ENCODE results near the gene LSP1.
"Not testable (repeated sequence)": the region's sequence is repeated elsewhere in the genome, so short reads cannot be mapped to it uniquely, and the experiment has no call there.

The LSP1 gene

DNA sequence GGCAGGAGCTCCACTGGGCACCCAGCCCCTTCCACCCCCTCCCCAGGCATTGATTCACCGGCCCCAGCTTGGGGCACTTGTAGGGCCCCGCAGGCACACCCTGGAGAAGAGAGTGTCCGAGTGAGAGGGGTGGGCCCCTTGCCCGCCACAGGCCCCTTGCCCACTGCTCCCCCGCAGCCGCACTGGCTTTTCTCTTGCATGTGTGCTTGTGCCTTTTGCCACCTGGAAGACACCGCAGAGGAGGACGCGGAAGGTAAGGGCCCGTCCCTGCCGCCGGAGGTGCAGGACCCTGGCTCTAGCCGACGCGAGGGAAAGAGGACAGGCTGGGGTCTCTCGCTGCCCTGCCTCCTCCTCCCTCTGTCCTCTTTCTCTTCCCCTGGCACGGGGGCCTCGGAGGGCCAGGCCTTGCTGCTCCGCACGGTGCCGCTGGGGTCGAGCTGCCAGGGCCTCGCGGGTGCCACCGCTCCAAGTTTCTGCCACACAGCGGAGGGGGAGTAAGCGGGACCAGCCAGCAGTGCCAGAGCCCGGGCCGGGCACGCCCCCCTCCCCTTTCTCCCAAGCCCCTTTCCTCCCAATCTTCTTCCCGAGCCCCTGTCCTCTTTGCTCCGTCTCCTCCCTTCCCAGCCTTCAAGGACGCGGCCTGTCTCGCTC is 76.1 kb downstream of the LSP1 start:
- no peak for DNase-seq (ENCODE audit: low spot score)

DNA sequence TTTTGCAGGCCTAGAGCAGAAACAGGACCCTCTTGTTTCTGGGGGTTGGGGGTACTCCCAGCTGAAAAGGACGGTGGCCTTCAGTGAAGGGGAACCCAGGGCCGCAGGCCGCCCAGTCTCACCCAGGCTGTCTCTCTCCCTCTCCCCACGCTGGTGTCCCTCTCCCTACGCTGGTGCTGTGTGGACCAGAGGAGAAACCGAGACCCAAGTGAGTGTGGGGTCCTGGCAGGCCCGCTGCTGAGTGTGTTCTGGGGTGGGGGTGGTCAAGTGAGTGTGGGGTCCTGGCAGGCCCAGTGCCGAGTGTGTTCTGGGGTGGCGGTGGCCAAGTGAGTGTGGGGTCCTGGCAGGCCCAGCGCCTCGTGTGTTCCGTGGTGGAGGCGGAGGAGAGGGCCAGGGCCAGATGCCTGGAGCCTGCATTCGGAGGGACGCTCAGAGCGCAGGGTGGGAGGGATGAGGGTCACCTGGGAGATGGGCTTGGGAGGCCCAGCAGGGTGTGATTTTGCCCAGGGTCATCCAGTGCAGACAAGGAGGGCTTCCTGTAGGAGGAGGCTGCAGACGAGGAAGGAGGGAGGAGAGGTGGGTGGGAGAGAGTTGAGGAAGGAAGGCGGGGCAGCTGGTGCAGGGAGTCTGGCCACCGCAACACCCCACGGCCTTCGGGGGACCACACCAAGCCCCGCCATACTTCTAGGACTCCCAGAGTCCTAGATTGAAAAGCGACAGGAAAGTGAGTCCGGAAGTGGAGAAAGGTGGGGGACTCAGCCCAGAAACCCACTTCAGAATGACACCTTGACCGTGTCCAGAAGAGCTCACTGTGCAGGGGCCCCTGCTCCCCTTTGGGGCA is 77.0 kb downstream of the LSP1 start:
- DNase-seq (ENCODE audit: low spot score), result no peak

DNA sequence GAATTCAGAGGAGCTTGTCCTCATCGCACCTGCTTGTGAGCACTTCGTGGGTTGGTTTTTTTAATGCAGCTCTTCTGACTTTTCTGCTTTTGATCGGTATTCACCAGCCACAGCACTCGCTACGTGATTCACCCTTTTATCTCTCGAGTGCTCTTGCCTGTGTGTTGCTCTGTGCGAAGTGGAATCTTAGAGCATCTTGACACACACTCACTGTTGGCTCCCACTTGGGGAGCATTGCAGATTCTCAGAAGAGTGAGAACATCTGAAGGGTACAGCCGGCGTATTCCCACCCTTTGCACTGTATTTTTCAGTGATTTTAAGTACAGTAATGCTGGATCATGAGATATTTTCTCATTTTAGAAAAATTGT is 77.6 kb downstream of the LSP1 start:
- DNase-seq (ENCODE audit: low spot score), result no peak

DNA sequence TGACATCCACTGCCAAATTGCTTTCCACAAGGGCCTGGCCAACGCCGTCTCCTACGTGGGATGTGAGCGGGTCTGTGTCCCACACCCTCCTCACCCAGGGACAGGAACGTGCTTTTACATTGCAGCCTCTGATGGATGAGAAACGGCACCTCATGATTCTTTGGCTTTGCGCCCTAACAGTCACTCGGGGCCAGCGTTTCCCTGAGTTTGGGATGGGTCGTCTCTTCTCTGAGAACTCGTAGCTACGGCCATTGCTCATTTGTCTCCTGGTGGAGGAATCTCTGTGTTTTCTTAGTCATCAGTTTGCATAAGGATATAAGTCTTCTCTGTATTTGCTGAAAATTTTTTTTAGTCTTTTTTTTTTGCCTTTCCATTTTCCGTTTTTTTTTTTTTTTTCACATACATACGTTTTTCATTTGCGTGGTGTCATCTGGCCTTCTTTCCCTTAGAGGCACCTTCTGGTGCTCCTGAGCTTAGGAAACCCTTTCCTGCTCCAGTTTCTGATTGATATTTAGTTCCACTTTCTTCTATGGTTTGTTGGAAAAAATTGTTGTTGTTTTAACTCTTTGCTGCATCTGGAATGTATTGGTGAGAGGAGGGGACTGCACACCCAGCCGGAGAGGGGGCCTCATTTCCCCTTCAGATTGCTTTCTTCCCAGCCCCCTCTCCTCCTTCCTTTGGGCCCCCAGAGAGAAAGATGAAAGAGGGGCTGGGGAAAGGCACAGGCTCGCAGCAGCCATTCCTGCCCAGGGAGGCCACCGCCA is 78.6 kb downstream of the LSP1 start:
- DNase-seq (ENCODE audit: low spot score), result no peak

DNA sequence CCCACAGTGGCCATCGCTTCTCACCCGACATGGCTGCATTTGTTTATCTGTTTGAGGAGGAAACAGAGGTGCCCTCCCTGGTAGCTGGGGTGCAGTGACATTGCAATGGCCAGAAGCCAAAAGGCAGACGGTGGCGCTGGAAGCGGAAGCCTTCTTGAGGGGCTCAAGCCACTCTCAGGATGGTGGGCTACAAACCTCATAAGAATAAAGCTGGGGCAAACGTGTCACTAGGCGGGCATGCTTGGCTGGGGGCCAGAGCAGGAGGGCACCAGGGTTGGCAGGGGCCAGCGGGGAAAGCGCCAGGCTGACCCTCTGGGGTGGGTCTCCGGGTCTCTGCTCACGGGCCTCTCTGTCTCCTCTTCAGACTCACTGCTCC is 79.2 kb downstream of the LSP1 start:
- no peak for DNase-seq (ENCODE audit: low spot score)

DNA sequence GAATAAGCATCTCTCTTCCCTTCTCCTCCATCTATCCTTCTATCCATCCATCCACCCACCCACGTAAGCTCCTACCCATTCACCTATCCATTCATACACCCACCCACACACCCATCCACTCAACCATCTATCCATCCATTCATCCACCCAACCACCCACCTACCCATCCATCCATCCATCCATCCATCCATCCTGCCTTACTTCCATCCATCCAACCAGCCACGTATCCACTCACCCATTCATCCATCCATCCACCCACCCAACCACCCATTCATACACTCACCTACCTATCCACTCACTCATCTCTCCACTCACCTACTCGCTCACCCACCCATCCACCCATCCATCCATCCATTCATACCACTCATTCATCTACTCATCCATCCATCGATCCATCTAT is 79.8 kb downstream of the LSP1 start:
- DNase-seq (ENCODE audit: low spot score), result no peak

DNA sequence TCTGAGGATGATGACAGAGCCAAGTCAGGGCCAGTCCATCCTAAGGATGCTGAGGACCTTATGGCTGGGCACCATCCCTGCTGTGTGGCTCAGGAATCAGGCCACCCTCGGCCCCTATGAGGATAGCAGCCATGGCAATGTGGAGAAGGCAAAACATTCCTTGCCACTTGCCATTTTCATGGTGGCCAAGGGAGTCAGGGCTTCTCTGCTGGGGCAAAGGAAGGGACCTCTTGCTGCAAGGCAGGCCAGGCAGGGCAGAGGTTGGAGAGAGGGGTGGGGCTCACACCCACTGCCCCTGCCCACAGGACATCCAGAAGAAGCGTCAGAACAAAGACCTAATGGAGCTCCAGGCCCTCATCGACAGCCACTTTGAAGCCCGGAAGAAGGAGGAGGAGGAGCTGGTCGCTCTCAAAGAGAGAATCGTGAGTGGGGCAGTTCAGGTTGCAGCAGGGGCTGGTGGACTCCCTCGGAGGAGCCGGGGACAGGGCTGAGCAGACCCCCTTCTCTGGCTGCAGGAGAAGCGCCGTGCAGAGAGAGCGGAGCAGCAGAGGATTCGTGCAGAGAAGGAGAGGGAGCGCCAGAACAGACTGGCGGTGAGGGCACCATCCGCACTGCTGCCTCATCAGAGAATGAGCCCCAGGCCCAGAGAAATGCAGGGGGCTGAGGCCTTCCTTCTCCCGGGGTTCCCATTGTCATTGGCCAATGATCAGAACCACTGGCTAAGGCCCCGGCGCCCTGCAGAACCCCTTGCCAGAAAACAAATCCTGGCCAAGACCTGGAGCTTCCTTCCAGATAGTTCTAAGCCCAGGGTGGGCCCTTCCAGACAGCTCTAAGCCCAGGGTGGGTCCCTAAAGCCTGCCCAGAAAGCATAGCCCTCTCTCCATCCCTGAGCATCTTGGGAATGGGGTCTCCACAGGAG is 80.8 kb downstream of the LSP1 start:
- DNase-seq (ENCODE audit: low spot score), result no peak

DNA sequence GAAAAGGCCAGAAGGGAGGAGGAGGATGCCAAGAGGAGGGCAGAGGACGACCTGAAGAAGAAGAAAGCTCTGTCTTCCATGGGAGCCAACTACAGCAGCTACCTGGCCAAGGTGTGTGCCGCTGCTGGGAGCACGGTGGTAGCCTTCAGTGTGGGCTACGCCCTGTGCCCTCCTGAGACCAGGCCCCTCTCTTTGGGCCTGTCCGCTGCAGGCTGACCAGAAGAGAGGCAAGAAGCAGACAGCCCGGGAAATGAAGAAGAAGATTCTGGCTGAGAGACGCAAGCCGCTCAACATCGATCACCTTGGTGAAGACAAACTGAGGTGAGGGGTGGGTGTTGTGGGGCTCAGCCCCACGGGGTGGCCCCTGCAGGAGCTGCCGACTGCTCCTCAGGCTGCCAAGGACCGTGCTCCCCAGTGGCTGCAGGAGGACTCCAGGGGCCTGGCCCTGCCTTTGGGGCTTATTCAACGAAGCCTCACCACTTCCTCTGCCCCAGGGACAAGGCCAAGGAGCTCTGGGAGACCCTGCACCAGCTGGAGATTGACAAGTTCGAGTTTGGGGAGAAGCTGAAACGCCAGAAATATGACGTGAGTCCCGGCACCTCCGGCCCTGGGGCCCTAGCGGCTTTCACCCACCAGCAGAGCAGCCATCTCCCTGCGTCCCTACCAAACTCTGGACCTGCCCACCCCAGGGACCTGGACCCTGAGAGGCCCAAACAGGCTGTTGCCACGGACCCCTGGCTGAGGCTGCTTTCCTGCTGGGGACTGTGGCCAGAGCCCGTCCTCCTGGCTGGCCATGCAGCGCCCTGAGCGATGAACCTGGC is 81.7 kb downstream of the LSP1 start:
- no peak for DNase-seq (ENCODE audit: low spot score)

DNA sequence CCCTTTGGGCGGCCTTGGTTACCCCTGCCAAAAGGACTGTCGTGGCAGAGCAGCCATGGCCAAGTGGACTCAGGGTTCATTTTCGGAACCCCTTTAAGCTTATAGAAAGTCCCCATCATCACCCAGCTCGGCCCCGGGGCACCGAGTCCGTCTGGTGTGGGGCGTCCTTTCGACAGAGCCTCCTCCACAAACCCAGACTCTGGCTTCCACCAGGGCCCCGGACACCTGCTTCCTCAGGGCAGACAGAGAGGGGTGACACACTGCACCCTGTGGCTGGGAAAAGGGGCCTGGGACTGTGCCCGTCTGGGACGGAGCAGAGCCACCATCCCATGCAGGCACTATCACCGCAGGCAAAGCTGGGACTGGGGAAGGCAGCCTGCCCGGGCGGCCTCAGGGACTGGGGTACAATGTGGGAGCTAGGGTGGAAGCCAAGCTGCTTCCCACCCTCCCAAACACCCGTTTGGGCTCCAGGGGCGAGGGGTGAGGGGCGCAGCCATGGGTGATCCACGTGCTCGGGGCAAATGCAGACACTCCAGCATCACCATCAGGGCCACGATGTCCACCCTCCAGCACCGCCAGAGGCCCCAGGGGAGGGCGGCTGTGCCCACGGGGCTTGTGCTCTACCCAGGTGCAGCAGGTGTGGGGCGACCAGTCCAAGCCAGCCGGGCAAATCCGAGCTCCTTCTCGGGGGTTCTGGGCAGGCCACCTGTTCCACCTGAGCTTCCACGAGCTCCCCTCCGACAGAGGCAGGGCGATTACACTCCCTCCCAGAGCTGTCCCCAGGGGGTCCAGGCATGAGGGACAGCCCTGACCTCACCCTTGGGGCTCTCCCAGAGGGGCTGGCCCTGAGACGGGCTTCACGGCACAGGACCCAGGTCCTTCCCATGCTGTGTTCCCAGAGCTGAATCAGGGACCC is 82.5 kb downstream of the LSP1 start:
- no peak for DNase-seq (ENCODE audit: low spot score)

DNA sequence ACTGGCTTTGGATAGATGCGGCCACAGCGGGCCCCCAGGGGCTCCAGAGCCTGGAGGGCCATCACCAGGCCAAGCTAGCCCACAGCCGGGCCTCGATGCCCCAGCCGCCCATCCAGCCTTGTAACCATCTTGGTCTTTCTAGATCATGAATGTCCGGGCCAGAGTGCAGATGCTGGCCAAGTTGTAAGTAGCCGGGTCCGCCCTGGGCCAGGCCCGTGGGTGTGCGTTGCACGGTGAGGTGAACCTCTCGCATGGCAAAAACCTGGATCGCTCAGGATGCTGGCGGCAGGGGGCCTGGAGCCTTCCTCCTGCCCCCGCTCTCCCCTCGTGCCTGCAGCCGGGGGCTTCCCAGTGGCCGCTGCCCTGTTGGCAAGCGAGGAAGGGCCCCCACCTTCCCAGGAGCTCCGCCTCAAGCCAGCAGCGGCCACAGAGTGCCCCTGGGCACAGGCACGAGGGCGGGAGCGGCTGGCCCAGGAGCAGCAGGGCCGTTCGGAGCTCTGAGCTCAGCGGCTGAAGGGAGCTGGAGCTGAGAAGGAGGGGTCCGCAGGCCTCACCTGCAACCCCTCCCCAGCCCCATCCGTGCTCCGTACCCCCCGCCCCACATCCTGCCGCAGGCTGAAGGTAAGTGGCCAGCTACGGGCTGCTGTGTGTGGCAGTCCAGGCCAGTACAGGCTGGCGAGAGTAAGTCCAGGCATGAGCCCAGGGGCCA is 83.3 kb downstream of the LSP1 start:
- DNase-seq (ENCODE audit: low spot score), result no peak

DNA sequence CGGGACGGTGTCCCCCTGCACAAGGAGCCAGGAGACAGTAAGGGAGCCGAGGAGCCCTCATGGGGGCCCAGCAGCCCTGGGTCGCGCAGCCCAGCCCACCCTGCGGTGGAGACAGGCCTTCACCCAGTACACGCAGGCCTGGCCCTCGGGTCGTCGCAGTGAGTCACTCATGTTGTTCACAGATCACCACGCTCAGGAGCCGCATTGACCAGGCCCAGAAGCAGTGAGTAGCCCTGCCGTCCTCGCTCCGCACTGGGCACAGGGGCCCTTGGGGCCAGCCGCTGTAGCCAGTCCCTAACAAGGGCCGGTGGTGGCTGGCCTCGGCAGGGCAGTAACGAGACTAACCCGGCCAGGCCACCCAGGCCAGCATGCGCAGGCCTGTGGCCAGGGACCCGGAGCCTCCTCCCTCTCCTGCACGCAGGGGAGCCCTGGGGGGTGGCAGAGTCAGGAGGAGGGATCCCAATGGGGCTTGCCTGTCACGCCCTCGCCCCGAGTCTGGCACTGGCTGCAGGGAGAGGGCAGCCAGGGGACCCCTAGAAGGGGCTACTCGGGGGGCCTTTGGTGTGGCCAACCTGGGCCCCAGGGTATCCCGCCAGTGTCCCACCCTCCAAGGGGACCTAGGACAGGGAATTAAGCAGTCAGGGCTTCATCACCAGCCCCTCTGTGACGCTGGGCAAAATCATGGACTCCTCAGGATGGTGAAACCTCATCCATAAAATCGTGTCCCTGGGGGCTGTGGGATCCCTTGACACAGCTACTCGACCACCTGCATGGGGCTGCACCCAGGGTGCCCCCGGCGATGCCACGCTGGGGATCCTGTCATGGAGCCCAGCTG is 84.1 kb downstream of the LSP1 start:
- no peak for DNase-seq (ENCODE audit: low spot score)

DNA sequence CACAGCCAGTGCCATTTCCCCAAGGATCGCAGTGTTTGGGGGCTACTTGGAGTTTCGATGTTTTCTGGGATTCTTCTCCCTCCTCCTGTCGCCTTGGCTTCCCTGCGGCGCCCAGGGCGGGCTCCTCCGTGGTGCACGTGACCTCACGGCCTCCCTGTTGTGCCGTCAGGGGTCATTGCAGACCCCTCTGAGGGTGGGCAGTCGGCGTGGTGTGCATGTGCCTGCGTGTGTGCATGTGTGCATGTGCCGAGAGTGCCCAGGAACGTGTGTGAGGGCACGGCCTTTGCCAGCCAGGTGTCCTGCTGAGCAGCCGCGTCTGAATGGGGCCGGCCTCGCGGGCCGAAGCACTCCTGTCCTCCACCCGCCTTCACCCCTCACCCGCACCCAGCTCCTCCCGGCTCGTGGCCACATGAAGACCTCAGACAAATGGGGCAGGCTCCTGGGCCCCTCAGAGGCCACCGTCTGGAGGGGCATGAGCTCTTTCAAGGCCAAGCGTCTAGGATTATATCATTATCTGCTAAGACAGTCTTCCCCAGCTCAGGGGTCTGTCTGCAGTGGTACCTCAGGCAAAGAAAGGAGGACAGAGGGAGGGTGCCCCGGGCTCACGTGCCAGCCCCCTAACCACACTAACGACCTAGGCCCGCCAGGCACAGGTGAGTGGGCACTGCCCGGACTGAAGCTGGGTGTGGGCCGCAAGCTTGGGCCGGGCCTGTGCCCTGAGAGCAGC is 84.9 kb downstream of the LSP1 start:
- DNase-seq (ENCODE audit: low spot score), result no peak

DNA sequence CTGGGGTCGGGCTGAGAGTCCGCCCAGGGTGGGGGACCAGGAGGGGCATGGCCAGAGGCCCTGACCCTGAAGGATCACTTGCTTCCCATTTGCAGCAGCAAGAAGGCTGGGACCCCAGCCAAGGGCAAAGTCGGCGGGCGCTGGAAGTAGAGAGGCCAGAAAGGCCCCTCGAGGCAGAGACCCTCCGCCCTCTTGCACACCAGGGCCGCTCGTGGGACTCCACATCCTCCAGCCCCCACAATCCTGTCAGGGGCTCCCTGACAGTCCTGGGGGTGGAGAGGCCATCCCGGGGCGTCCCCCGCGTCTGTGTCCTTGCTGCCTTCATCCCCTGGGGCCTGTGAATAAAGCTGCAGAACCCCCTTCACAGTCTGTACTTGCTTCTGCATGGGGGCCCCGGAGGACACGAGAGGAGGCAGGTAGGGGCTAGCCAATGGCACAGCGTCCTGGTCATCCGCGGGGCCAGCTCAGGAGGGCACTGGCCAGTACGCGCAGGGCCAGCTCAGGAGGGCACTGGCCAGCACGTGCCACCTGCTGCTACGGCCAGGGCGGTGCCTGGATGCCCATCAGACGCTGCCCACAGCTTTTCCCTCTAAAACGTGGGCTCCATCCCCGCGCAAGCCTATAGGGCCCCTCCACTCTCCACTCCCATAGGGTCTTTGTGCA is 85.6 kb downstream of the LSP1 start:
- DNase-seq (ENCODE audit: low spot score), result no peak

DNA sequence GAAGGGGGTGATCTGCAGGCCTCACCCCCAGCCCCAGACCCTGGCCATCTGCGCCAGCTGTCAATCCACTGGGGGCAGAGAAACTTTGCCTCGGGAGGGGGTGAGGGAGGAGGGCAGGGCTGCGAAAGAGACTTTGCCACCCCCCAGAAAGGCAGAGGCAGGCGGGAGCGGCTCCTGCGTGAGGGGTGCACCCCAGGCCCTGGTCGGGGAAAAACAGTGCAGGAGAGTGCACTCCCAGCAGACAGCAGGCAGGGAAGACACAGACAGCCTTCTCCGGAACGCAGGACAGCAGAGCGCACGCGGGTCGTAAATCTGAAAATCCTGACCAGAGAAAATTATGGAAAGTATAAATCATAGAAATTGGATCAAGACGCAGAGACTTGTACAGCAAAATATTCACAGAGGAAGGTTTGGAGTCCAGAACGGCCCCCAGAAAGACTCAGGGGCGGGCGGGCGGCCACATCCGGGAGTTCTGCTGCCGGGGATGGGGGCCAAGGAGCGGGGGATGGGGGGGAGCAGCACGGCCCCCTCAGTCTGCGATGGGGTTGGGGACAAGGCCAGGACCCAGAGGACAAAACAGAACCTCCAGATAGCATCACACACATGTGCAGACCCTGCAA is 86.2 kb downstream of the LSP1 start:
- DNase-seq (ENCODE audit: low spot score), result no peak

DNA sequence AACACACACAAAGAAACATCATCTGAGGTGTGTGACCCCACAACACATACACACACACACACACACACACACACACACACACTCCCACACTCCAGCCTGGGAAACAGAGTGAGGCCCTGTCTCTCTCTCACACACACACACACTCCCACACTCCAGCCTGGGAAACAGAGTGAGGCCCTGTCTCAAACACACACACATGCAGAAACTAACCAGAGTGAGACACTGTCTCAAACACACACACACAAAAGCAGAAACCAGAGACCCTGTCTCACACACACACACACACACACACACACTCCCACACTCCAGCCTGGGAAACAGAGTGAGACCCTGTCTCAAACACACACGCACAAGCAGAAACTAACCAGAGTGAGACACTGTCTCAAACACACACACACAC is 86.9 kb downstream of the LSP1 start:
- not testable (repeated sequence) for DNase-seq (ENCODE audit: low spot score)
